SK-N-SH treated with all-trans-retinoic acid at 6 μM for 48 hours (cell line): ENCODE measurements around the gene CHRNB2.

Experiments
- ARNTL ChIP-seq: fragments of 450-650 bp; formaldehyde crosslinking; IDR thresholded peaks from 2 replicates; pipeline ENCODE4 v1.5.0; 2020; ENCODE audit warnings: low read depth, mild to moderate bottlenecking, moderate library complexity, borderline replicate concordance
- CREB5 ChIP-seq: fragments of 250-450 bp; sonication (Bioruptor Pico); IDR thresholded peaks from 2 replicates; pipeline ENCODE4 v1.5.1; 2020; ENCODE audit warnings: low read depth, mild to moderate bottlenecking, moderate library complexity
- GLIS3 ChIP-seq: fragments of 250-450 bp; sonication (Bioruptor Pico); IDR thresholded peaks from 2 replicates; pipeline ENCODE4 v1.5.0; 2020; ENCODE audit warnings: mild to moderate bottlenecking, moderate library complexity
- ISL1 ChIP-seq: fragments of 250-450 bp; sonication (Bioruptor Pico); IDR thresholded peaks from 2 replicates; pipeline ENCODE4 v2.1.2; 2022; ENCODE audit warnings: mild to moderate bottlenecking, moderate library complexity
- OSR1 ChIP-seq: fragments of 250-450 bp; sonication (Bioruptor Pico); IDR thresholded peaks from 2 replicates; pipeline ENCODE4 v1.8.0; 2022; ENCODE audit warnings: moderate library complexity, mild to moderate bottlenecking, inconsistent platforms
- TOX ChIP-seq: fragments of 250-450 bp; sonication (Bioruptor Pico); IDR thresholded peaks from 2 replicates; pipeline ENCODE4 v1.8.0; 2021; ENCODE audit warnings: mild to moderate bottlenecking, moderate library complexity, borderline replicate concordance
- TSHZ2 ChIP-seq: fragments of 250-450 bp; sonication (Bioruptor Pico); IDR thresholded peaks from 2 replicates; pipeline ENCODE4 v1.5.0; 2020; ENCODE audit warnings: mild to moderate bottlenecking, moderate library complexity

- no peak for TF ChIP-seq ISL1 (CRISPR knock-in tag)
- TF ChIP-seq OSR1, result no peak
- TF ChIP-seq ARNTL (CRISPR knock-in tag), result no peak
- TF ChIP-seq CREB5, result no peak
- TF ChIP-seq GLIS3 (CRISPR knock-in tag), result no peak
- TF ChIP-seq TOX (CRISPR knock-in tag), result no peak
- no peak for TF ChIP-seq TSHZ2 (CRISPR knock-in tag)
These were observed 10.2 kb upstream of the CHRNB2 start for GRCh38 chr1:154557248-154557938.
